Neural cell (in vitro differentiated cells): ENCODE results near the gene UMAD1.

Source experiments
- CTCF ChIP-seq: fragments of 450-650 bp; IDR thresholded peaks from 2 replicates; pipeline ENCODE4 v1.5.1; 2014; ENCODE audit warnings: antibody characterized with exemption, mild to moderate bottlenecking, moderate library complexity; ENCODE audit not compliant: poor library complexity, severe bottlenecking
- EP300 ChIP-seq: fragments of 450-650 bp; conservative IDR thresholded peaks from 2 replicates; pipeline ENCODE4 v1.6.1; 2014; ENCODE audit warnings: antibody characterized with exemption, mild to moderate bottlenecking, moderate library complexity; ENCODE audit not compliant: poor library complexity, severe bottlenecking
- EZH2 ChIP-seq: fragments of 200-600, 300-800 bp; shearing (Covaris generic), sonication (generic); IDR thresholded peaks from 2 replicates; pipeline ENCODE4 v1.6.1; 2014; ENCODE audit warnings: antibody characterized with exemption, low read length, borderline replicate concordance, mild to moderate bottlenecking; ENCODE audit not compliant: insufficient read depth, poor library complexity, severe bottlenecking
- POLR2AphosphoS5 ChIP-seq: IDR thresholded peaks from 2 replicates; pipeline ENCODE4 v1.6.1; 2012
- TAF1 ChIP-seq: IDR thresholded peaks from 2 replicates; pipeline ENCODE4 v1.6.1; 2012; ENCODE audit warnings: low read depth

GRCh38 chr7:7688310-7688709 lies 47.8 kb downstream of the UMAD1 start:
- no peak for TF ChIP-seq CTCF
- no peak for TF ChIP-seq POLR2AphosphoS5
- TF ChIP-seq TAF1, result no peak
- TF ChIP-seq EZH2, result no peak
- no peak for TF ChIP-seq EP300
